OCI-LY7 (cell line): ENCODE measurements around the gene MKNK1. TPM values are rescaled to one million over a fixed set of nuclear protein-coding genes. Genes with fewer than 3 reads are reported as not detected.

ENCODE experiments used
- BruUV-seq: library from RNA; stranded (reverse); fragments of 400-500 nt; replicated peaks from 2 replicates; lab custom pipeline; 2021; lab: Mats Ljungman, UMichigan
- CTCF ChIA-PET: fragments of 300-600 bp; sonication (Branson Sonifier 250); formaldehyde crosslinking; loops from one replicate; lab custom pipeline; 2022; ENCODE audit warnings: antibody characterized with exemption; ENCODE audit not compliant: unreplicated experiment; lab: Charles Lee
- POLR2A ChIA-PET: fragments of 300-600 bp; sonication (Branson Sonifier 250); formaldehyde crosslinking; loops from one replicate; lab custom pipeline; 2022; ENCODE audit warnings: antibody characterized with exemption; lab: Charles Lee
- DNase-seq: peaks from one replicate; pipeline ENCODE4 v3.0.0-alpha.2; 2015; ENCODE audit warnings: low spot score
- H2AFZ ChIP-seq: fragments of 200-600 bp; sonication (generic), shearing (Covaris generic); 2 replicates; pipeline ENCODE4 v1.6.1; 2014; ENCODE audit warnings: mild to moderate bottlenecking, antibody characterized with exemption, low read length, moderate library complexity
- H3K27ac ChIP-seq: fragments of 200-600 bp; sonication (generic); 2 replicates; pipeline ENCODE4 v1.5.1; 2014; ENCODE audit warnings: mixed run types, low read depth, mild to moderate bottlenecking, moderate library complexity, low read length, inconsistent platforms; ENCODE audit not compliant: poor library complexity, severe bottlenecking
- H3K36me3 ChIP-seq: fragments of 200-600 bp; sonication (generic); 2 replicates; pipeline ENCODE4 v1.6.1; 2014; ENCODE audit warnings: mild to moderate bottlenecking, antibody characterized with exemption, low read length, moderate library complexity, mixed read lengths; ENCODE audit not compliant: insufficient read depth
- H3K4me1 ChIP-seq: fragments of 200-600 bp; sonication (generic); 2 replicates; pipeline ENCODE4 v1.5.1; 2014; ENCODE audit warnings: mild to moderate bottlenecking, low read length; ENCODE audit not compliant: insufficient read depth, poor library complexity, severe bottlenecking
- H3K4me2 ChIP-seq: fragments of 200-600 bp; sonication (generic); 2 replicates; pipeline ENCODE4 v1.6.1; 2014; ENCODE audit warnings: mild to moderate bottlenecking, low read length
- H3K4me3 ChIP-seq: fragments of 200-600 bp; sonication (generic); 2 replicates; pipeline ENCODE4 v1.5.1; 2014; ENCODE audit warnings: mild to moderate bottlenecking, low read depth, low read length; ENCODE audit not compliant: poor library complexity, severe bottlenecking
- H3K79me2 ChIP-seq: fragments of 200-600 bp; sonication (generic); 2 replicates; pipeline ENCODE4 v1.6.1; 2016; ENCODE audit warnings: low read depth, mild to moderate bottlenecking, low read length, moderate library complexity, mixed read lengths; ENCODE audit not compliant: insufficient read depth
- H3K9me2 ChIP-seq: fragments of 200-600 bp; sonication (generic); 2 replicates; pipeline ENCODE4 v1.6.1; 2016; ENCODE audit warnings: mild to moderate bottlenecking, low read length, mixed read lengths; ENCODE audit not compliant: insufficient read depth
- H3K9me3 ChIP-seq: fragments of 200-600 bp; sonication (generic); 2 replicates; pipeline ENCODE4 v1.6.1; 2014; ENCODE audit warnings: mild to moderate bottlenecking, mixed run types, low read length, mixed read lengths
- H4K20me1 ChIP-seq: fragments of 200-600 bp; sonication (generic); 2 replicates; pipeline ENCODE4 v1.6.1; 2014; ENCODE audit warnings: mild to moderate bottlenecking, antibody characterized with exemption, low read length, moderate library complexity, mixed read lengths; ENCODE audit not compliant: insufficient read depth
- CTCF ChIP-seq: fragments of 200-600 bp; sonication (generic); conservative IDR thresholded peaks from 2 replicates; pipeline ENCODE4 v1.5.1; 2014; ENCODE audit warnings: mild to moderate bottlenecking, antibody characterized with exemption, low read length, moderate library complexity, mixed read lengths
- EZH2phosphoT487 ChIP-seq: fragments of 200-600 bp; sonication (generic); IDR thresholded peaks from 2 replicates; pipeline ENCODE4 v1.6.1; 2018; ENCODE audit warnings: low read depth, borderline replicate concordance, mild to moderate bottlenecking, mixed run types, antibody characterized with exemption, low read length, moderate library complexity, mixed read lengths
- intact Hi-C: fragments of 100-400 bp; cut with micrococcal nuclease; formaldehyde crosslinking; loops from one replicate; pipeline ENCODE4 v1.10.0; 2022; ENCODE audit not compliant: unreplicated experiment
- total RNA-seq, 2 experiments: library from RNA; depleted of rRNA in 1 of 2; stranded (reverse); fragments of >200 nt in 1 of 2; shearing (Covaris generic) in 1 of 2; gene quantifications; 2 replicates each; pipeline ENCODE4 v1.2.3, GENCODE V29; 2014 to 2022

MKNK1 gene
- total RNA-seq, 2 experiments from 2014 or later = 11.5 to 24.0 TPM

DNA sequence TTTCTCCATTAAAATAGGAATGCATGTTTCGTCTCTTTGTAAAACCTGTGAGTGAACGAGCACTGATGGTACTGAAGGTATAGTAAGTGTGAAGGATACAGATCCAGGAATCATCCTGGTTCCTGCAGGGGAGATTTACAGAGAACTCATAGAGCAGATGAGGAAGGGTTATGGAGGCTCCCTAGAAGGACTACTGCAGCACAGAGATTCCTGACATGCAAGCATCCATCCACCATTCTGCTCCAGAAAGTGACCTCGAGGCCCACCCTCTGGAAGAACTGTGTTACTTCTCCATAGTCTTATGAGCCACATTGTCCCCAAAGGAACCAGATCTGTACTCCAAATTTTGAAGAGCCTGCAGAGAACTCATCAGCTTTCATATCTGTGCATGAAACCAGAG lies 14.5 kb downstream of the MKNK1 start:
- TF ChIP-seq CTCF (no peak), EZH2phosphoT487 (no peak)
- H2AFZ ChIP-seq = no peak overlapping the region
- BruUV-seq = no TSS peak
- ChIA-PET CTCF (no interaction called here), POLR2A (no interaction called here)
- no peaks in the 10 kb centered on the region for H4K20me1 ChIP-seq
- intact Hi-C loops = no loop called here
- no peaks in the 10 kb centered on the region for H3K9me3 ChIP-seq
- no peaks in the 10 kb centered on the region for H3K4me1 ChIP-seq
- no peak overlapping the region for H3K4me2 ChIP-seq
- no peak for DNase-seq
- no peak overlapping the region for H3K27ac ChIP-seq
- peaks cover 12% of the 10 kb centered on the region; the same call in 1 of the 2 replicates for H3K36me3 ChIP-seq
- H3K79me2 ChIP-seq = no peaks in the 10 kb centered on the region
- no peaks in the 10 kb centered on the region for H3K9me2 ChIP-seq
- no peak overlapping the region for H3K4me3 ChIP-seq

- ChIA-PET CTCF (no interaction called here), POLR2A (no interaction called here)
- BruUV-seq = no TSS peak
- Histone ChIP-seq H3K4me3 (no peak overlapping the region), H3K9me2 (no peaks in the 10 kb centered on the region), H3K36me3 (0 out of 2 replicates have a peak, but pooled peaks cover 2% of the 10 kb centered on the region), H3K9me3 (no peaks in the 10 kb centered on the region), H3K79me2 (no peaks in the 10 kb centered on the region), H2AFZ (no peak overlapping the region), H3K4me1 (no peaks in the 10 kb centered on the region), H3K4me2 (no peak overlapping the region), H4K20me1 (no peaks in the 10 kb centered on the region), H3K27ac (no peak overlapping the region)
- intact Hi-C loops = no loop called here
- no peak for TF ChIP-seq CTCF
- no peak for TF ChIP-seq EZH2phosphoT487
- DNase-seq = no peak
Measured at GRCh38 chr1:46587069-46587468, 17.0 kb downstream of the MKNK1 start.

DNA sequence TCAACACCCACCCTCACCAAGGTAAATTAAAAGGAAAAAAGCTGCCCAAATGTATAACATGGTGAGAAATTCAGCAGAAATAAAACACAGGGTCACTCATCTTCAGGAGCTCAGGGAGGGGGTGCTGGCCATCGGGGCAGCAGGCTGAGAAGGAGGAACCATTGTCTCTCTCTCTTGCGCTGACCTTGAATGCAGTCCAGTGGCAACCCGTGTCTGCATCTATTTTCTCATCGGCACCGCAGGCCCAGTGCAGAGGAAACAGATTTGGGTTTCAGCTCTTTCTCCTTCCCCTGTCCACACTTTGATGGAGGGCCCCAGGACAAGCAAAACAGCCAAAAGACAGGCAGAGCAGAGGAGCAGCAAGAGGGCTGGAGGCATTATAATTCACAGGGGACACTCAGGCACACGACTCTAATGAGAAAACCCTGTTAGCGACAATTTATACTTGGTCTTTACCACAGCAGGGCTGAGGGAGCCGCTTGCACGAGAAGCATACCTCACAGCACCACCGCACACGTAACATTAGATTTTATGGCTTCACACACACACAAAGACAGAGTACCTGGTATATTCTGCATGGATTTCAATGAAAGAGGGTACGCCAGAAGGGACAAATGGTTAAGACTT lies 18.6 kb downstream of the MKNK1 start:
- Histone ChIP-seq H3K4me1 (no peaks in the 10 kb centered on the region), H3K36me3 (0 out of 2 replicates have a peak, but pooled peaks cover 5% of the 10 kb centered on the region), H3K4me3 (no peak overlapping the region), H3K27ac (no peak overlapping the region), H3K9me3 (no peaks in the 10 kb centered on the region), H2AFZ (no peak overlapping the region), H4K20me1 (no peaks in the 10 kb centered on the region), H3K4me2 (no peak overlapping the region), H3K79me2 (no peaks in the 10 kb centered on the region), H3K9me2 (no peaks in the 10 kb centered on the region)
- DNase-seq = no peak
- intact Hi-C loops = no loop called here
- no TSS peak for BruUV-seq
- ChIA-PET CTCF (no interaction called here), POLR2A (interaction anchor here (0.6 kb wide), 1 partner anchor 172 kb away, joined by 6 read pairs; no protein-coding TSS in a partner anchor)
- TF ChIP-seq EZH2phosphoT487 = no peak
- TF ChIP-seq CTCF = no peak
